Gastrocnemius medialis (tissue), 4 donors: Measurements from ENCODE around the gene ZNF490. TPM values are rescaled to one million over a fixed set of nuclear protein-coding genes. Genes with fewer than 3 reads are reported as not detected.
"Not testable (repeated sequence)": the region's sequence is repeated elsewhere in the genome, so short reads cannot be mapped to it uniquely, and the experiment has no call there.

Source experiments
- ATAC-seq, 2 donors: fragments of 150-250 bp; one replicate each; pipeline ENCODE4 v1.9.1; 2016
- DNase-seq, 2 donors: peaks; one replicate each; pipeline ENCODE4 v3.0.0-alpha.2; 2019
- H3K27ac ChIP-seq, 4 donors: fragments of 200-600 bp; sonication (generic); 1 replicate in 1 of 4; 2 replicates in 3 of 4; pipeline ENCODE4 v1.5.1; 2016 to 2018; ENCODE audit warnings: mild to moderate bottlenecking in 2 of 4, moderate library complexity in 1 of 4
- H3K27me3 ChIP-seq, 3 donors: fragments of 200-600 bp; sonication (generic) in 2 of 3; 1 replicate in 1 of 3; 2 replicates in 2 of 3; pipeline versions ENCODE4 v1.5.1 to v1.6.0; 2016 to 2019; ENCODE audit warnings: mild to moderate bottlenecking in 1 of 3, moderate library complexity in 1 of 3
- H3K36me3 ChIP-seq, 2 donors: fragments of 200-600 bp; sonication (generic) in 1 of 2; one replicate each; pipeline ENCODE4 v1.5.1; 2017 to 2018
- H3K4me1 ChIP-seq, 2 donors: fragments of 200-600 bp; sonication (generic) in 1 of 2; one replicate each; pipeline ENCODE4 v1.5.1; 2016 to 2017; ENCODE audit warnings: mild to moderate bottlenecking in 2 of 2
- H3K4me3 ChIP-seq, 4 donors: fragments of 200-600 bp; sonication (generic) in 3 of 4; 1 replicate in 1 of 4; 2 replicates in 3 of 4; pipeline ENCODE4 v1.5.1; 2016 to 2019; ENCODE audit warnings: mild to moderate bottlenecking in 2 of 4
- H3K9me3 ChIP-seq, 3 donors: fragments of 200-600 bp; sonication (generic) in 2 of 3; 1 replicate in 1 of 3; 2 replicates in 2 of 3; pipeline ENCODE4 v1.5.1; 2016 to 2019
- CTCF ChIP-seq, 5 experiments: fragments of 450-650 bp in 3 of 5; fragments of 200-600 bp in 2 of 5; sonication (generic) in 2 of 5; IDR thresholded peaks in 4 of 5; conservative IDR thresholded peaks in 1 of 5; 1 replicate in 4 of 5; 2 replicates in 1 of 5; pipeline ENCODE4 v1.5.1; 2016 to 2019; ENCODE audit warnings: antibody characterized with exemption in 5 of 5, mild to moderate bottlenecking in 3 of 5, moderate library complexity in 3 of 5
- POLR2A ChIP-seq, 2 donors: fragments of 450-650 bp; IDR thresholded peaks; one replicate each; pipeline ENCODE4 v1.6.1; 2017; ENCODE audit warnings: antibody characterized with exemption in 2 of 2, mild to moderate bottlenecking in 2 of 2, moderate library complexity in 2 of 2
- in situ Hi-C, 4 donors: fragments of 200-750 bp; cut with MboI; loops; one replicate each; pipeline versions ENCODE4 v1.15.0 to v1.8.0; 2017; ENCODE audit warnings: low sequenced_read_pairs in 4 of 4
- intact Hi-C: fragments of 100-400 bp; cut with DNase I; formaldehyde crosslinking; loops from one replicate; pipeline ENCODE4 v1.15.1; 2023; ENCODE audit warnings: low total_unique reads
- total RNA-seq, 4 donors: library from RNA; depleted of rRNA; stranded (reverse); fragments of >200 nt; gene quantifications; one replicate each; pipeline versions ENCODE4 v1.1.0 to v1.2.3, GENCODE V29; 2016

ZNF490 gene
- total RNA-seq, 4 donors from 2014 or later: 2.5 to 4.9 (median 2.9) TPM

- ATAC-seq (no peak), DNase-seq (no peak)
- H3K27ac ChIP-seq: no peak overlapping the region
- H3K4me1 ChIP-seq: peaks cover 3 to 9% of the 10 kb centered on the region in 2 donors
- H3K36me3 ChIP-seq: no peaks in the 10 kb centered on the region
- intact Hi-C loops: no loop called here
- no peak for TF ChIP-seq POLR2A (IDR thresholded peaks at IDR 0.05)
- no peak for TF ChIP-seq CTCF (IDR thresholded peaks at IDR 0.05 in 4 of 5, conservative IDR thresholded peaks at IDR 0.05 in 1 of 5)
- in situ Hi-C loops: no loop called here
- H3K4me3 ChIP-seq: no peak overlapping the region
- H3K27me3 ChIP-seq: no peaks in the 10 kb centered on the region
- H3K9me3 ChIP-seq: no peaks in the 10 kb centered on the region
Observed at GRCh38 chr19:12647047-12647446, 36.4 kb upstream of the ZNF490 start.

DNA sequence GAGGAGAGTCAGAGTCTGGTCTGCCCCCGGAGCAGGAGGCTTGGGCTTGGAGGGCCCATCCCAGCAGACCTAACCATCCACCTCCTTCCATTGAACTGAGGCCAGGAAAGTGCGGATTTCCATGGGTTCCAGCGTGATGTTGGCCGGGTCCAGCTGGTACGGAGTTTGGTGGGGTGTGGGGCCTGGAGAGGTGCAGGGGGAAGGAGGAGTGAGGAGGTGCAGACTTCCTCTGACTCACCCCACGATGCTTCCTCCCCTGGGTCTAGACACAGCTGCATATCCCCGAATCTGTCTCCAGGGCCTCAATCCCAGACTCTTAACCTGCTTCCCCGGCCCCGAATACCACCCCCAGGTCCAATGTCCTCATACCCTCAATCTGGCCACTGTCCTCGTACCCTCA is 35.9 kb upstream of the ZNF490 start:
- no peak for TF ChIP-seq CTCF (IDR thresholded peaks at IDR 0.05 in 4 of 5, conservative IDR thresholded peaks at IDR 0.05 in 1 of 5)
- no peak for TF ChIP-seq POLR2A (IDR thresholded peaks at IDR 0.05)
- intact Hi-C loops: no loop called here
- no peak overlapping the region for H3K4me3 ChIP-seq
- H3K4me1 ChIP-seq: peaks cover 3 to 9% of the 10 kb centered on the region in 2 donors
- DNase-seq (no peak), ATAC-seq (no peak)
- H3K27me3 ChIP-seq: no peaks in the 10 kb centered on the region
- in situ Hi-C loops: no loop called here
- H3K9me3 ChIP-seq: no peaks in the 10 kb centered on the region
- no peaks in the 10 kb centered on the region for H3K36me3 ChIP-seq
- no peak overlapping the region for H3K27ac ChIP-seq

GRCh38 chr19:12643716-12644115 is 33.1 kb upstream of the ZNF490 start:
- H3K27ac ChIP-seq, in situ Hi-C loops, ATAC-seq, H3K36me3 ChIP-seq, DNase-seq, H3K4me3 ChIP-seq, intact Hi-C loops, H3K27me3 ChIP-seq, H3K9me3 ChIP-seq: not testable (repeated sequence)
- peaks cover 8 to 11% of the 10 kb centered on the region in 2 donors for H3K4me1 ChIP-seq

DNA sequence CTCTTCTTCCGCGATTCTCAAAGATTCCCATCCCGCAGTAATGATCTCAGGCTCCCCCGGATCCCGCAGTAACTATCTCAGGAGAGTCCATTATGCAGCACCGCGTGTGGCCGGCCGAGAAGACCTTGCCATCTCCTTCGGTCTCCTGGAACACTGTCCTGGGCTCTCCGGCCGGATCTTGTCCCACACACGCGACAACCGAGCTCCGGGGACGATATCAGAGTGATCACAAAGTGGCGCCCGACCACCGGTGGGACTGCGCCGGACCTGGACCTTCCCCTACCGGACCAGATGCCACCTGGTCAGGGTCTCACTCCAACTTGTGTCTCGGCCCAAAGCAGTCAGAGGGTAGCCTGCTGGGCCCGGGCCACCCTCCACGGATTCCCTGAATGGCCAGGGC is 31.9 kb upstream of the ZNF490 start:
- TF ChIP-seq CTCF (IDR thresholded peaks at IDR 0.05 in 4 of 5, conservative IDR thresholded peaks at IDR 0.05 in 1 of 5) (no peak), POLR2A (IDR thresholded peaks at IDR 0.05) (no peak)
- H3K4me1 ChIP-seq: peaks cover 2 to 5% of the 10 kb centered on the region in 2 donors
- H3K27ac ChIP-seq: no peak overlapping the region
- H3K9me3 ChIP-seq: no peaks in the 10 kb centered on the region
- H3K27me3 ChIP-seq: no peaks in the 10 kb centered on the region
- intact Hi-C loops: no loop called here
- DNase-seq: no peak
- H3K4me3 ChIP-seq: no peak overlapping the region
- no peak for ATAC-seq
- no peaks in the 10 kb centered on the region for H3K36me3 ChIP-seq
- in situ Hi-C loops: no loop called here

- no peak for ATAC-seq
- DNase-seq: no peak
- intact Hi-C loops: no loop called here
- H3K27ac ChIP-seq: no peak overlapping the region
- no peaks in the 10 kb centered on the region for H3K36me3 ChIP-seq
- no peak overlapping the region for H3K4me3 ChIP-seq
- no peak for TF ChIP-seq CTCF (IDR thresholded peaks at IDR 0.05 in 4 of 5, conservative IDR thresholded peaks at IDR 0.05 in 1 of 5)
- TF ChIP-seq POLR2A (IDR thresholded peaks at IDR 0.05): no peak
- H3K4me1 ChIP-seq: peaks cover 2 to 5% of the 10 kb centered on the region in 2 donors
- in situ Hi-C loops: no loop called here
- H3K27me3 ChIP-seq: no peaks in the 10 kb centered on the region
- no peaks in the 10 kb centered on the region for H3K9me3 ChIP-seq
Observed at GRCh38 chr19:12641456-12641855, 30.8 kb upstream of the ZNF490 start.
